ENCODE measurements around the gene RRP1B.
"Not testable (repeated sequence)": the region's sequence is repeated elsewhere in the genome, so short reads cannot be mapped to it uniquely, and the experiment has no call there.

RRP1B gene, protein sequence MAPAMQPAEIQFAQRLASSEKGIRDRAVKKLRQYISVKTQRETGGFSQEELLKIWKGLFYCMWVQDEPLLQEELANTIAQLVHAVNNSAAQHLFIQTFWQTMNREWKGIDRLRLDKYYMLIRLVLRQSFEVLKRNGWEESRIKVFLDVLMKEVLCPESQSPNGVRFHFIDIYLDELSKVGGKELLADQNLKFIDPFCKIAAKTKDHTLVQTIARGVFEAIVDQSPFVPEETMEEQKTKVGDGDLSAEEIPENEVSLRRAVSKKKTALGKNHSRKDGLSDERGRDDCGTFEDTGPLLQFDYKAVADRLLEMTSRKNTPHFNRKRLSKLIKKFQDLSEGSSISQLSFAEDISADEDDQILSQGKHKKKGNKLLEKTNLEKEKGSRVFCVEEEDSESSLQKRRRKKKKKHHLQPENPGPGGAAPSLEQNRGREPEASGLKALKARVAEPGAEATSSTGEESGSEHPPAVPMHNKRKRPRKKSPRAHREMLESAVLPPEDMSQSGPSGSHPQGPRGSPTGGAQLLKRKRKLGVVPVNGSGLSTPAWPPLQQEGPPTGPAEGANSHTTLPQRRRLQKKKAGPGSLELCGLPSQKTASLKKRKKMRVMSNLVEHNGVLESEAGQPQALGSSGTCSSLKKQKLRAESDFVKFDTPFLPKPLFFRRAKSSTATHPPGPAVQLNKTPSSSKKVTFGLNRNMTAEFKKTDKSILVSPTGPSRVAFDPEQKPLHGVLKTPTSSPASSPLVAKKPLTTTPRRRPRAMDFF

GRCh38 chr21:43659136-43660000 lies at the start of gene RRP1B, which contains the start of gene HSF2BP:
Gene RRP1B (plus strand): TSS chr21:43659560. CDS start chr21:43659665, 105 bp downstream.
Gene HSF2BP (minus strand): TSS chr21:43659488. CDS start chr21:43658096, 1,392 bp downstream.
- DNase-seq, result peak; percentile 86

DNA sequence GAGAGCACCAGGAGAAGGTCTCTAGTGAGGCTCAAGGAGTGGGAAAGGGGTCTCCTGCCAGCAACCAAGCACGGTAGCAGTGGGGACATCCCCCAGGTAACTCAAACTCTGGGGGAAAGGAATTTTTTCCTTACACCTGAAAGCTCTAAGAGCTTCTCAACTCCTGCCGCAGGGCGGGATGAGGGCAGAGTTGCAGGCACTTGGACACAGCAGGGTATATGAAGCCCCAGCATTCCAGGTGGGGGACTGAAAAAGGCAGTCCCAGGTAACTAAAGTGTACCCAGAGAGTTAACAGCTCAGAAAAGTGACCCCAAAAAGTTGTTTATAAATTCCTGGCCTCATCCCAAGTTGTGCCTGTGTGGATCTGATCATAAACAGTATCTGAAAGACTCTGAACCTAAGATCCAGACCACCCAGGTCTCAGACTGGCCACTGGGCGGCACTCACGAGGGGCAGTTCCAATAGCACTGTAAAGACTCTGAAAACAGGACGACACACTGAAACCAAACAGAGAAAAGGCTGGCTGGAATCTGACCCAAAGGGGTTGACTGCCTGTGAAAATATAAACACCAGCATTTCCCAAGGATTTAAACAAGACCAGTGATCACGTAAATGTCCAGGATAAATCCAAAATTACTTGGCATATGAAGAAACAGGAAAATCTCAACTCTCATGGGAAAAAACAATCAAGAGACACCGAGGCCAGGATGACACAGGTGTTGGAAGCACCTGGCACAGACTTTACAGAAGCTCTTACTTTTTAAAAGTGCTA lies 47.6 kb upstream of the RRP1B start:
- DNase-seq, result peak; percentile 64

DNA sequence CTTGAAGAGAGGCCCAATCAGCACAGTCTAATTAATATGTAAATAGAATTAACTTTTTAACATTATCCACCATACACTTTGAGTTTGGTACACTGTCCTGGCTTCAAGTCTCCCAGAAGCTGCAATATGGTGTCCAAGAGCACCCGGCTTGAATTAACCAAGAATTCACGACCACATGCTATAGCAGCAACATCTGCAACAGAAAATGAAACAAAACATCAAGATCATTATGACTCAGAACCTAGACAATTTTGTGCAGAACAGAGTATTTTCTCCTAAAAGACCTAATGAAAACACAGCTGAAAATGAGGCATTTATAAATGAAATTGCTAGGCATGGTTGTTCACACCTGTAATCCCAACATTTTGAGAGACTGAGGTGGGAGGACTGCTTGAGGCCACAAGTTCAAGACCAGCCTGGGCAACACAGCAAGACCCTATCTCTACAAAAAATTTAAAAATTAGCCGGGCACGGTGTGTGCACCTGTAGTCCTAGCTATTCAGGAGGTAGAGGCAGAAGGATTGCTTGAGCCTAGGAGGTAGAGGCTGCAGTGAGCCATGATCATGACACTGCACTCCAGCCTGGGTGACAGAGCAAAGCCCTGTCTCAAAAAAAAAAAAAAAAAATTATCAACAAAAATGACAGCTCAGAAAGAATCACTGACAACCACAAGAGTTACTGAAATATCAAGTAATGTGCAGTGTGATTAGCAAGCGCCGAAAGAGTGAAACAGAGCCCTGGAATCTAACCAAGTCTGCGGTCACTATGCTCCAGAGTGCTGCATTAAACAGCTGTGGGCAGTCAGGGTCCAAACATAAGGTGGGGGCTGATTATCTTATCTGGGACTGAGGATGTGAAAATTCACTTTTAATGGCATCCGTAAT lies 45.4 kb upstream of the RRP1B start:
- DNase-seq, result peak; percentile 67

DNA sequence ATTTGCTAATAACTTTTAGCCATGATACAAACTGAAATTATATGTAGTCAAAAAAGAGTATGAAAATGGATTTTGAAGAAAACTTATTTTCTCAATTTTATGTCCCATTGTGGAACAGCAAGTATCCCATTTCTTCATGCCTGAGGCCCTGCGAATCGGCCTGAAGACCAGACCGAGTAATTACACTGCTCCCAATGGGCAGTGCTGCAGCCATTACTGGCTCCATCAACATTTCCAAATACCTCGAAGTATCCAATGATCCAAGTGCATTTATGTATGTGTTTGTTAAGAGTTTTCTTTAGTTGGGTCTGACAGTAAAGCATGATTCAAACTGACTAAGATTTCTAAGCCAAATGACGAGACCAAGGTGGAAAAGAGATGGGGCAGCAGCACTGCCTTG lies 44.5 kb upstream of the RRP1B start:
- DNase-seq, result no peak

DNA sequence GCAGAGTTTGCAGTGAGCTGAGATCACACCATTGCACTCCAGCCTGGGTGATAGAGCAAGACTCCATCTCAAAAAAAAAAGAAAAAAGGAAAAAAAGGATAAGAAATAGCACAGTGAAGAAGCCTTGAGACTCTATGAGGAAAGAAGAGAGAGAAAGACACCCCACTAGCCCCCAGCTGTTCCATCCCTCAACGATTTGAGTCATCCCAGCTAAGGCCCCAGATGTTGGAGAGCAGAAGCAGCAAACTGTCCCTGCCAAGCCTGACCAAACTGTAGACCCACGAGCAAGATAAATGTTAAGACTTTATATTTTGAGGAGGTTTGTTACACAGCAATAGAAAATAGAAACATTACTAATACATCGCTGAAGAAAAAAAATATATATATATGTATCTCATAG lies 42.5 kb upstream of the RRP1B start:
- DNase-seq, result not testable (repeated sequence)

DNA sequence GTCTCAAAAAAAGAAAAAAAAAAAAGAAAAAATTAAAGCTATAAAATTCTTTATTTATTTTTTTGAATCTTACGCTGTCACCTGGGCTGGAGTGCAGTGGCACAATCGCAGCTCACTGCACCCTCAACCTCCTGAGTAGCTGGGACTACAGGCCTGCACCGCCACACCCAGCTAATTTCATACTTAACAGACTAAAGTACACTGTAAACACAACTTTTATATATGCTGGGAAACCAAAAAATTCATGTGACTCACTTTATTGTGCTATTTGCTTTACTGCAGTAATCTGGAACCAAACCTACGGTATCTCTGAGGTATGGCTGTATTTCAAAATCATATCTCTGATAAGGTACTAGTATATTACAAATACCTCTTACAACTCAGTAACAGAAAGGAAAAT lies 40.4 kb upstream of the RRP1B start:
- DNase-seq, result no peak

GRCh38 chr21:43619344-43619743 lies 40.0 kb upstream of the RRP1B start:
- DNase-seq, result no peak

DNA sequence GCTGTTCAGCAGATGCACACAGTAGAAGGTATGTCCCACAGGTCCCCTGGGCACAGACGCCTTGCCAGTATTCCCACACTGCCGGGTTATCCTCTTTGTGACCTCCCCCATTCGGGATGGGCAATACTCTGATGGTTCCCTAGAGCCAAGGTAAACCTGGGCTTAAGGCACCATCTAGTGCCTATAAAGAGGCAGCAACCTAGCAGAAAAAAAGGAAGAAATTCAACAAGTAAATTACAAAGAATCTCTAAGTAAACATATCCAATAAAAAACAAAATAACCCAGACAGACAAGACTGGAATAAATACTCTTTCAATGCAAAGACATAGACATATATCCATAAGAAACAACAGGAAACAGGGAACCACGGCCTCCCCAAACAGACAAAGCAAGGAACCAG lies 39.5 kb upstream of the RRP1B start:
- DNase-seq, result peak; percentile 19

DNA sequence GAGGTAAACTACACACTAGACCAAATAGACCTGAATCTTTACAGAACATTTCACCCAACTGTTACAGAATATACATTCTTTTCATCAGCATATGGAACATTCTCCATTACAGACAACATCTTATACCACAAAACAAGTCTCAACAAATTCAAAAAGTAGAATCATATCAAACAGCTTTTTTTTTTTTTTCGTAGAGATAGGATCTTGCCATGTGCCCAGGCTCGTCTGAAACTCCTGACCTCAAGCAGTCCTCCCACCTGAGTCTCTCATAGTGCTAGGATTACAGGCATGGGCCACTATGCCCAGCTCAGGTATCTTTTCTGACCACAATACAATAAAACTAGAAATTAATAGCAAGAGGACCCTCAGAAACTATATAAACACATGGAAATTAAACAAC lies 36.6 kb upstream of the RRP1B start:
- DNase-seq, result no peak

DNA sequence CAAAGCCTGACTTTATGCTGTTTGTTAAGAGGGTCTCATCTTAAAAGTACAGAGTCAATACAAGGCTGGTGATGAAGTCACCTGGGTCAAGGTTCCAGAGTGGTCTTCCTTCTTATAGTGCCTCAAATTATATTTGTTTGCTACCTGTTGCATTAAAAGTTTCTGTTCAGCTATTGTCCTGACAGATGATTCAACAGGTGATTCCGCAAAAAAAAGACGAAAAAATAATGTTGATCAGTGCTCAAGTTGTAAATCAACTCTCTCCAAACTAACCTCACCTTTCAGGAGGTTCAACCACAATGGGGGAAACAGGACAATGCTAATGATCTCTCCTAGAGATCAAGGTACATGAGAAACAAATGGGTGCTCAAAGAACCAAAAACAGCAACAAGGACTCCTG lies 35.8 kb upstream of the RRP1B start:
- DNase-seq, result no peak

DNA sequence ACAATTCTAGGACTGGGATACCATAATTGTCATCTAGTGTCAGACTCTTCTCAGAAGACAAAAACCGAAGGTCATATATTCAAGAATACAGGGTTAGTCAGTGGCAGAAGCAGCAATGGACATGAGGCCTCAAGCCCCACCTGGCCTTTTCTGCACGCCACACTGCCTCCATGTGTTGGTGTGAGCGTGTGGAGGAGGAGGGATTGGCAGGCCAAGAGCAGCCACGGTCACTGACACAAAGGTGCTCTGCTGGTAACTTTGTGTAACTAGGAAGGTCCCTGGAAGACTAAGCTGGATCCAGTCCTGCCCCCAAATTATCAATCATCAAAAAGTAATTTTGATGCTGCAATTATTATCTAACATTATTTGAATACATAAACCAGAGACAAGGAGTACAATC lies 35.0 kb upstream of the RRP1B start:
- no peak for DNase-seq

DNA sequence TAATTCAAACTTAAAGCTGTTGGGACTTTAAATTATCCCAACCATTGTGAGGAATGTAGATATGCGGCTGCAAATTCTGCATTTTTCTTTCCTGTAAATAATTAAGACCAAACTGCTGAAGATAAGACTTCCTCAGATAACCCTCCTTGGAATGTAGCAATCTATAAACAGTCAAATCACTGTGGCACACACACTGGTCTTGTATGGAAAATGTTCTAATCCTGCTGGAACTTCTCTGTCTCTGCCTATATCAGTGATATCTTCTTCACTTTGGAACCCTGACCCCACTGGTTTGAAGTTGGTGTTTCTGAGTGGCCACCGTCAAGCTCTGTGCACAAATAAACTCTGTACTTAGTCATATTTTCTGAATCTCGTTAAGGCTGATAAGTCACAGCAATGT lies 33.0 kb upstream of the RRP1B start:
- DNase-seq, result no peak

DNA sequence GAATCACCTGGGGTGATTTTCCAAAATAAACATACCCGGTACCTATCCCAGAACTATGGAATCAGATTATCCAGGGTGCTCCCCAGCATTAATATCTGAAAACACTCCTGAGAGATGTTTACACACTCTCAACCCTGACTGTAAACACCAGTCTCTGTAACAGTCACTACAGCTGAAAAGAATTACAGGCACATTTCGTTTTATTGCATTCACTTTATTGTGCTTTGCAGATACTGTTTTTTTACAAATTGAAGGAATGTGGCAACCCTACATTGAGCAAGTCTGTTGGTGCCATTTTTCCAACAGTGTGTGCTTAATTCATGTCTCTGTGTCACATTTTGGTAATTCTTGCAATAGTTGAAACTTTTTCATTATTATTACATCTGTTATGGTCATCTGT lies 31.8 kb upstream of the RRP1B start:
- no peak for DNase-seq

DNA sequence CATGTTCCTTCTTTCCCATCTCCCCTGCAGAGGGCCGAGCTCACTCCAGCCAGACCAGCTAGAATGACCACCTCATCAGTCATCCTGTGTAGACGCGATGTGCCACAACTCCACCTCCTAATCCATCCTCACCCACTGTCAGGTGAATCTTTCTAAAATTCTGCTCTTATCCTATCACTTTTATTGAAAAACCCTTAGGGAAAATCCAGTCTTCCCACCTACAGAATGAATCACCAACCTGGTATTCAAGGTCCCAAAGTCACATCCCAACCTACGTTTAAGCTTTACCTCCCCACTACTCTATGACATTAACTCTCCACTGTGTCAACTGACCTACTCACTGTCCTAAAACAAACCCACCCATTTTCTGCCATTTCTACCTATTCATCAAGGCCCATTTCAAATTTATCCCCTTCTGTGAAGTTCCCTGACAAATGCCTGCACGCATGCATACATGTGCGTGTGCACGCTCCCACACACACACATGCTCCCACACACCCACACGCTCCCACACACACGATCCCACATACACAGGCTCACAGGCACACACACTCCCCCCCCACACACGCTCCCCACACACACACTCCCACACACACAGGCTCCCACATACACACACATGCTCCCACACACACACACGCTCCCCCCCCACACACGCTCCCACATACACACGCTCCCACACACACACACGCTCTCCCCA lies 27.8 kb upstream of the RRP1B start:
- DNase-seq, result no peak

DNA sequence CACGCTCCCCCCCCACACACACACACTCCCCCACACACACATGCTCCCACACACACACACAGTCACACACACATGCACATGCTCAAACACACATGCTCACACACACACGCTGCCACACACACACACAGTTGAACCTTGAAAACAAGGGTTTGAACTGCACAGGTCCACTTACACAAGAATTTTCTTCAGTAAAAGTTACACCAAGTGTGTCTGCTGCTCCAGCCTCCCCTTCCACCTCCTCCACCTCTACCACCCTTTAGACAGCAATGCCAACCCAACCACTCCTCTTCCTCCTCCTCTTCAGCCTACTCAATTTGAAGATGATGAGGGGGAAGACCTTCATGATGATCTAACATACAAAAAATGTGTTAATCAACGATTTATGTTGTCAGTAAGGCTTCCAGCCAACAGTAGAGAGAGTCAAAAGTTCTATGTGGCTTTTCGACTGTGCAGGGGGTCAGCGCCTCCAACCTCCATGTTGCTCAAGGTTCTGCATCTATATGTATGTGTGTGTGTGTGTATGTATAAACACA lies 26.9 kb upstream of the RRP1B start:
- no peak for DNase-seq

DNA sequence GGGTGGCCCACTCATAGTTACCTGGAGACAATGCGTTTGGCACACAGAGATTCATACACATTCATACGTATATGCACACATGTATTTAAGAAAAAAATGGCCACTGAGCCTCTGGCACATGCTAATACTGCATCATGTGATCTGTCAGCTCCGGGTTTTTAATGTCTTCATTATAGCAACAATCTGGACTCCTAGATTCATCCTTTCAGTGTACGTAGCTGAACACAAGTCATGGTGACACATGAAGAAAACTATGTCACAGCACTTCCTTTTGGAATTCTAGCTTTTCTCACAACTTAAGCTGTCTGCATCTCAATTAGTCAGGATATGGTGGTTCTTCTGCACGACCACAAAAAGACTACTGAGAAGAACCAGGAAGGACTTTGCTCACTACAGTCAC lies 24.7 kb upstream of the RRP1B start:
- DNase-seq, result no peak

- no peak for DNase-seq
Observed at GRCh38 chr21:43635436-43635835, 23.9 kb upstream of the RRP1B start.

GRCh38 chr21:43637530-43638158 lies 21.7 kb upstream of the RRP1B start:
- DNase-seq, result no peak

DNA sequence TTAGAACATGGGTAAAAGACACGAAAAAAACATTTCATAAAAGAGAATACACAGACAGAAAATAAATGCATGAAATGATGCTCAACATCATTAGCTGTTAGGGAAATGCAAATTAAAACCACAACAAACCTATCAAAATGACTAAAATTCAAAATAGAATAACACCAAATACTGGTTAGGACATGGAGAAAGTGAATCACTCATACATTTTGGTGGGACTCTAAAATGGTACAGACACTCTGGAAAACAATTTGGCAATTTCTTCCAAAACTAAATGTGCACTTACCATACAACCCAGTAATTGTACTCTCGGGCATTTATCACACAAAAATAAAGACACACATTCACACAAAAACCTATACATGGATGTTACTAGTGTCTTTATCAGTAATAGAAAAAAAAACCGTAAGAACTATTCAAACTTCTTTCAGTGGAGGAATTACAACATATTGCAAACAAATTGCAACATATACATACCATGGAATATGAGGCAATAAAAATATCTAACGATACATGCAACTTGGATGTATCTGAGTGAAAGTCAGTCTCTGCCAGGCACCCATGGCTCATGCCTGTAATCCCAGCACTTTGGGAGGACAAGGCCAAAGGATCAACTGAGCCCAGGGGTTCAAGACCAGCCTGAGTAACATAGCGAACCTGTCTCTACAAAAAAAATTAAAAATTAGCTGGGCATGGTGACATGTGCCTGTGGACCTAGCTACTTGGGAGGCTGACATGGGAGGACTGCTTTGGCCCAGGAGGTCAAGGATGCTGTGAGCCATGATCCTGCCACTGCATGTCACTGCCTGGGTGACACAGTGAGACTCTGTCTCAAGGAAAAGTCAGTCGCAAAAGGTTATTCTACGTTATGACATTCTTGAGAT lies 19.6 kb upstream of the RRP1B start:
- peak; percentile 65 for DNase-seq

All from inflammatory macrophage treated with lipopolysaccharide for 4 hours (primary cell).